IMR-90 (cell line): Measurements from ENCODE around the gene SRPRB. TPM values are rescaled to one million over a fixed set of nuclear protein-coding genes. Genes with fewer than 3 reads are reported as not detected.

Source experiments
- ATAC-seq: fragments of 200-7000 bp; cut with Tn5 transposase; 2 replicates; pipeline ENCODE4 v1.9.1; 2020; ENCODE audit warnings: low read depth, mild to moderate bottlenecking, moderate library complexity
- BruUV-seq: library from RNA; stranded (reverse); fragments of 400-500 nt; replicated peaks from 2 replicates; lab custom pipeline; 2021; lab: Mats Ljungman, UMichigan
- CTCF ChIA-PET: fragments of 300-600 bp; formaldehyde crosslinking; extraction: SDS; loops from one replicate; lab custom pipeline; 2021; ENCODE audit warnings: antibody characterized with exemption; lab: Yijun Ruan, JAX
- POLR2A ChIA-PET: fragments of 300-600 bp; sonication (Branson Sonifier 250); formaldehyde crosslinking; loops from one replicate; lab custom pipeline; 2022; ENCODE audit warnings: antibody characterized with exemption; ENCODE audit not compliant: unreplicated experiment; lab: Charles Lee
- DNase-seq: peaks from one replicate; pipeline ENCODE4 v3.0.0; 2013
- H2AFZ ChIP-seq: replicated peaks from 2 replicates; pipeline ENCODE3; 2013; ENCODE audit warnings: low read length, mild to moderate bottlenecking; ENCODE audit not compliant: poor library complexity
- H2AK5ac ChIP-seq: 2 replicates; pipeline ENCODE4 v1.6.1; 2013; ENCODE audit warnings: low read depth, low read length, inconsistent platforms
- H2AK9ac ChIP-seq: replicated peaks from 2 replicates; pipeline ENCODE3; 2013; ENCODE audit warnings: mild to moderate bottlenecking, low read depth, low read length, moderate library complexity; ENCODE audit not compliant: poor library complexity
- H2BK120ac ChIP-seq: 2 replicates; pipeline ENCODE4 v1.6.1; 2013; ENCODE audit warnings: low read depth, low read length, inconsistent platforms
- H2BK15ac ChIP-seq: 3 replicates; pipeline ENCODE4 v1.6.1; 2013; ENCODE audit warnings: low read depth, low read length, inconsistent platforms
- H2BK20ac ChIP-seq: 2 replicates; pipeline ENCODE4 v1.6.1; 2013; ENCODE audit warnings: low read depth, mild to moderate bottlenecking, inconsistent platforms, low read length, moderate library complexity
- H2BK5ac ChIP-seq: 2 replicates; pipeline ENCODE4 v1.6.1; 2013; ENCODE audit warnings: mild to moderate bottlenecking, low read depth, low read length, inconsistent platforms; ENCODE audit not compliant: poor library complexity, severe bottlenecking
- H3K14ac ChIP-seq: replicated peaks from 2 replicates; pipeline ENCODE4 v1.6.1; 2013; ENCODE audit warnings: low read depth, low read length, inconsistent platforms
- H3K18ac ChIP-seq: 2 replicates; pipeline ENCODE4 v1.6.1; 2013; ENCODE audit warnings: low read depth, low read length, control low read depth
- H3K23ac ChIP-seq: 2 replicates; pipeline ENCODE4 v1.6.1; 2013; ENCODE audit warnings: low read depth, low read length, inconsistent platforms
- H3K27ac ChIP-seq: 2 replicates; pipeline ENCODE4 v1.5.1; 2013; ENCODE audit warnings: mild to moderate bottlenecking, control low read depth, low read length; ENCODE audit not compliant: insufficient read depth
- H3K27me3 ChIP-seq: 2 replicates; pipeline ENCODE4 v1.6.1; 2013; ENCODE audit warnings: low read length; ENCODE audit not compliant: control insufficient read depth, insufficient read depth
- H3K36me3 ChIP-seq: 2 replicates; pipeline ENCODE4 v1.6.1; 2013; ENCODE audit warnings: low read length, mixed read lengths; ENCODE audit not compliant: control insufficient read depth, insufficient read depth
- H3K4ac ChIP-seq: 2 replicates; pipeline ENCODE4 v1.6.1; 2013; ENCODE audit warnings: low read depth, low read length, inconsistent platforms
- H3K4me1 ChIP-seq: 2 replicates; pipeline ENCODE4 v1.6.1; 2013; ENCODE audit warnings: low read length, mixed read lengths; ENCODE audit not compliant: control insufficient read depth, insufficient read depth
- H3K4me2 ChIP-seq: 2 replicates; pipeline ENCODE4 v1.6.1; 2013; ENCODE audit warnings: low read depth, mild to moderate bottlenecking, control low read depth, low read length, moderate library complexity
- H3K4me3 ChIP-seq: 2 replicates; pipeline ENCODE4 v1.5.1; 2013; ENCODE audit warnings: low read depth, mild to moderate bottlenecking, control low read depth, low read length, moderate library complexity; ENCODE audit not compliant: insufficient read depth
- H3K56ac ChIP-seq: 2 replicates; pipeline ENCODE4 v1.6.1; 2013; ENCODE audit warnings: low read length, inconsistent platforms; ENCODE audit not compliant: insufficient read depth; ENCODE audit errors: extremely low read depth
- H3K79me1 ChIP-seq, 2 experiments: 2 replicates each; pipeline ENCODE4 v1.6.1; 2013; ENCODE audit warnings: low read length in 2 of 2, inconsistent platforms in 1 of 2, low read depth in 1 of 2
- H3K9ac ChIP-seq: 2 replicates; pipeline ENCODE4 v1.6.1; 2013; ENCODE audit warnings: low read depth, low read length, control low read depth
- H3K9me1 ChIP-seq: 2 replicates; pipeline ENCODE4 v1.6.1; 2013; ENCODE audit warnings: low read length, inconsistent platforms; ENCODE audit not compliant: insufficient read depth
- H3K9me3 ChIP-seq: 2 replicates; pipeline ENCODE4 v1.6.1; 2013; ENCODE audit warnings: low read length; ENCODE audit not compliant: control insufficient read depth, insufficient read depth
- H4K20me1 ChIP-seq: 2 replicates; pipeline ENCODE4 v1.6.1; 2013; ENCODE audit warnings: low read length, inconsistent platforms; ENCODE audit not compliant: insufficient read depth
- H4K5ac ChIP-seq: 2 replicates; pipeline ENCODE4 v1.6.1; 2013; ENCODE audit warnings: mild to moderate bottlenecking, low read depth, low read length, control low read depth
- H4K8ac ChIP-seq, 2 experiments: 2 replicates each; pipeline ENCODE4 v1.6.1; 2013; ENCODE audit warnings: low read depth in 2 of 2, low read length in 2 of 2, control low read depth in 1 of 2, inconsistent platforms in 1 of 2
- H4K91ac ChIP-seq: 2 replicates; pipeline ENCODE4 v1.6.1; 2013; ENCODE audit warnings: low read depth, low read length, inconsistent platforms; ENCODE audit not compliant: insufficient read depth
- RAD21 ChIP-seq: IDR thresholded peaks from 2 replicates; pipeline ENCODE4 v1.6.1; 2012; ENCODE audit warnings: low read length, improper control_type of control experiment
- WGBS, 2 experiments: methylation state at CpG; one replicate each; pipeline versions ENCODE4 v1.1.5 to v1.1.7; 2013; ENCODE audit warnings: missing lambda C conversion rate in 2 of 2; ENCODE audit not compliant: insufficient read length in 1 of 2; ENCODE audit errors: extremely low coverage in 2 of 2; 5-methylcytosine and 5-hydroxymethylcytosine counted together
- dilution Hi-C: fragments of 300-500 bp; cut with HindIII; formaldehyde crosslinking; loops from one replicate; pipeline ENCODE4 v1.14.3; 2018; ENCODE audit warnings: low sequenced_read_pairs; ENCODE audit not compliant: unreplicated experiment
- in situ Hi-C: fragments of 300-500 bp; cut with MboI; formaldehyde crosslinking; loops from 3 replicates; pipeline ENCODE4 v1.14.3; 2019; ENCODE audit warnings: low sequenced_read_pairs, inconsistent platforms, mixed read lengths
- intact Hi-C: fragments of 100-400 bp; cut with micrococcal nuclease; formaldehyde crosslinking; loops from 2 replicates; pipeline ENCODE4 v1.10.0; 2022
- polyA plus RNA-seq, 3 experiments: library from polyadenylated mRNA; depleted of rRNA; stranded (reverse); fragments of >200 nt; gene quantifications; 2 replicates each; pipeline ENCODE4 v1.2.3, GENCODE V29; 2012; ENCODE audit warnings: low replicate concordance in 1 of 3
- total RNA-seq: library from RNA; depleted of rRNA; stranded (reverse); fragments of >200 nt; gene quantifications from 2 replicates; pipeline ENCODE4 v1.2.3, GENCODE V29; 2012

Gene SRPRB
- total and polyA plus RNA-seq, 2 of the 4 experiments (the other 2 are of a cell fraction), result 28.8 to 131 TPM

DNA sequence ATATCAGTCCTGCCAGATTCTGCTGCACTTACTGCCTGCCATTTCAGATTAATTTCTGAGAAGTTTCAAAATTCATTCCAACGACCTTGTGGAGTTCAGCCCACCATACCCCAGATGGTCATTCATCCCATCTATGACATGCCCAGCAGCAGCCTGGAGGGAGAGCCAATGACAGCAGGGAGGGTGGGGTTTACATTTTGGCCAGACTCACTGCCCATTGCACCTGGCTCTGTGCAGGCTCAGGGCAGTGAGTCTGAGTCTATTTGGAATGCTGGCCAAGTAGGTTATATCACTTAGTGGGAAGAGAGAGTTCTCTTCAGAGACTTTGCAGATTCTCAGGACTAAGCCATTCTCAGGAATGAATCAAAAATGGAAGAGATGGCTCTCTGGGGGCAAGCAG lies 21.5 kb downstream of the SRPRB start:
- ATAC-seq, result no peak
- H4K8ac ChIP-seq, result no peak overlapping the region
- CTCF ChIA-PET, result no interaction called here

More for the DNA sequence above, 21.5 kb downstream of the SRPRB start:
- POLR2A ChIA-PET, result interaction anchor here (0.7 kb wide), 1 partner anchor 1322 kb away, joined by 3 read pairs; no protein-coding TSS in a partner anchor
- BruUV-seq, result no TSS peak
- H3K18ac ChIP-seq, result no peak overlapping the region
- no peak overlapping the region for H3K23ac ChIP-seq
- no peak overlapping the region for H2AFZ ChIP-seq
- H2BK120ac ChIP-seq, result no peak overlapping the region
- dilution Hi-C loops, result no loop called here
- no peak overlapping the region for H4K5ac ChIP-seq
- H2BK5ac ChIP-seq, result no peak overlapping the region
- H3K27me3 ChIP-seq, result peaks cover 8% of the 10 kb centered on the region
- H2BK20ac ChIP-seq, result no peak overlapping the region
- no peak overlapping the region for H2BK15ac ChIP-seq
- H4K20me1 ChIP-seq, result peaks cover 1% of the 10 kb centered on the region
- no peak overlapping the region for H4K91ac ChIP-seq
- H3K56ac ChIP-seq, result no peak overlapping the region
- no peak overlapping the region for H2AK9ac ChIP-seq
- no peak overlapping the region for H3K27ac ChIP-seq
- H3K4ac ChIP-seq, result no peak overlapping the region
- H3K14ac ChIP-seq, result no peak overlapping the region
- in situ Hi-C loops, result loop anchor here (10.0 kb wide), 1 partner anchor 378 kb away; no protein-coding TSS in a partner anchor
- intact Hi-C loops, result no loop called here
- H3K4me1 ChIP-seq, result no peaks in the 10 kb centered on the region
- H3K36me3 ChIP-seq, result peaks cover 19% of the 10 kb centered on the region
- no peak overlapping the region for H3K9ac ChIP-seq
- H3K4me3 ChIP-seq, result no peak overlapping the region
- no CpG with 5 or more reads among the region's 1 CpG for WGBS, 2 experiments
- peaks cover 17% of the 10 kb centered on the region for H3K9me1 ChIP-seq
- H3K9me3 ChIP-seq, result no peaks in the 10 kb centered on the region
- no peak overlapping the region for H3K4me2 ChIP-seq
- H2AK5ac ChIP-seq, result no peak overlapping the region
- no peak for TF ChIP-seq RAD21
- peaks cover 0 to under 1% of the 10 kb centered on the region in 2 experiments; a peak in 2 of 4 replicates for H3K79me1 ChIP-seq
- DNase-seq, result no peak
